Dendritic cell treated with granulocyte-macrophage colony-stimulating factor and Interleukin-4, amounts not matched to agents 40 ng/mL and 50 ng/mL, for 4 days (primary cell): Measurements from ENCODE around the gene CAMKK2.
"Not testable (repeated sequence)": the region's sequence is repeated elsewhere in the genome, so short reads cannot be mapped to it uniquely, and the experiment has no call there.

Experiments used
- H3K27ac Mint-ChIP-seq: one replicate; pipeline ENCODE4 v1.8.0; 2022; ENCODE audit warnings: mild to moderate bottlenecking, mixed read lengths
- H3K27me3 Mint-ChIP-seq: one replicate; pipeline ENCODE4 v1.8.0; 2022; ENCODE audit warnings: mild to moderate bottlenecking, mixed read lengths
- H3K36me3 Mint-ChIP-seq: one replicate; pipeline ENCODE4 v1.8.0; 2022; ENCODE audit warnings: low read depth, mixed read lengths
- H3K4me1 Mint-ChIP-seq: one replicate; pipeline ENCODE4 v1.8.0; 2022; ENCODE audit warnings: low read depth, mixed read lengths
- H3K4me3 Mint-ChIP-seq: one replicate; pipeline ENCODE4 v1.8.0; 2022; ENCODE audit warnings: mild to moderate bottlenecking, moderate library complexity, mixed read lengths
- H3K9me3 Mint-ChIP-seq: one replicate; pipeline ENCODE4 v1.8.0; 2022; ENCODE audit warnings: mixed read lengths
- intact Hi-C: fragments of 100-400 bp; cut with micrococcal nuclease; formaldehyde crosslinking; loops from one replicate; pipeline ENCODE4 v1.15.0; 2022

The CAMKK2 gene

GRCh38 chr12:121293603-121294002, 2.9 kb downstream of the CAMKK2 start:
- no peak overlapping the region for H3K4me3 Mint-ChIP-seq
- peaks cover 64% of the 10 kb centered on the region for H3K4me1 Mint-ChIP-seq
- peaks cover 35% of the 10 kb centered on the region for H3K36me3 Mint-ChIP-seq
- intact Hi-C loops, result no loop called here
- H3K27me3 Mint-ChIP-seq, result no peaks in the 10 kb centered on the region
- H3K27ac Mint-ChIP-seq, result no peak overlapping the region
- H3K9me3 Mint-ChIP-seq, result no peaks in the 10 kb centered on the region

GRCh38 chr12:121290410-121290809, 6.1 kb downstream of the CAMKK2 start:
- Mint-ChIP-seq H3K27ac (no peak overlapping the region), H3K4me3 (no peak overlapping the region), H3K4me1 (peaks cover 81% of the 10 kb centered on the region), H3K36me3 (peaks cover 41% of the 10 kb centered on the region), H3K27me3 (no peaks in the 10 kb centered on the region), H3K9me3 (no peaks in the 10 kb centered on the region)
- intact Hi-C loops, result no loop called here

GRCh38 chr12:121289962-121290361, 6.5 kb downstream of the CAMKK2 start:
- H3K4me3 Mint-ChIP-seq, result no peak overlapping the region
- H3K27me3 Mint-ChIP-seq, result no peaks in the 10 kb centered on the region
- no peaks in the 10 kb centered on the region for H3K9me3 Mint-ChIP-seq
- H3K4me1 Mint-ChIP-seq, result peaks cover 80% of the 10 kb centered on the region
- intact Hi-C loops, result no loop called here
- H3K27ac Mint-ChIP-seq, result no peak overlapping the region
- H3K36me3 Mint-ChIP-seq, result peaks cover 46% of the 10 kb centered on the region

- Mint-ChIP-seq H3K27me3 (no peaks in the 10 kb centered on the region), H3K4me1 (peaks cover 79% of the 10 kb centered on the region), H3K27ac (peak overlapping the region; percentile 7), H3K9me3 (no peaks in the 10 kb centered on the region), H3K4me3 (no peak overlapping the region), H3K36me3 (peaks cover 54% of the 10 kb centered on the region)
- intact Hi-C loops, result no loop called here
Measured at GRCh38 chr12:121288986-121289385, 7.5 kb downstream of the CAMKK2 start.

- Mint-ChIP-seq H3K4me3 (peak overlapping the region; percentile 45), H3K9me3 (no peaks in the 10 kb centered on the region), H3K36me3 (peaks cover 61% of the 10 kb centered on the region), H3K4me1 (peaks cover 72% of the 10 kb centered on the region), H3K27me3 (no peaks in the 10 kb centered on the region), H3K27ac (peak overlapping the region; percentile 7)
- intact Hi-C loops, result no loop called here
Measured at GRCh38 chr12:121288158-121288845, 8.2 kb downstream of the CAMKK2 start.

- Mint-ChIP-seq H3K9me3 (no peaks in the 10 kb centered on the region), H3K27me3 (no peaks in the 10 kb centered on the region), H3K4me1 (peaks cover 68% of the 10 kb centered on the region), H3K36me3 (peaks cover 61% of the 10 kb centered on the region), H3K27ac (no peak overlapping the region), H3K4me3 (no peak overlapping the region)
- intact Hi-C loops, result no loop called here
Measured at GRCh38 chr12:121287267-121287954, 9.1 kb downstream of the CAMKK2 start.

GRCh38 chr12:121285856-121286255, 10.7 kb downstream of the CAMKK2 start:
- intact Hi-C loops, result no loop called here

GRCh38 chr12:121284551-121285390, 11.7 kb downstream of the CAMKK2 start:
- intact Hi-C loops, result no loop called here
- no peaks in the 10 kb centered on the region for H3K9me3 Mint-ChIP-seq

More at GRCh38 chr12:121285856-121286255, 10.7 kb downstream of the CAMKK2 start:
- no peaks in the 10 kb centered on the region for H3K27me3 Mint-ChIP-seq
- H3K36me3 Mint-ChIP-seq, result peaks cover 64% of the 10 kb centered on the region
- no peak overlapping the region for H3K27ac Mint-ChIP-seq
- peaks cover 67% of the 10 kb centered on the region for H3K4me1 Mint-ChIP-seq
- no peak overlapping the region for H3K4me3 Mint-ChIP-seq
- H3K9me3 Mint-ChIP-seq, result no peaks in the 10 kb centered on the region

GRCh38 chr12:121283841-121284240, 12.7 kb downstream of the CAMKK2 start:
- H3K36me3 Mint-ChIP-seq, result peaks cover 69% of the 10 kb centered on the region
- H3K27ac Mint-ChIP-seq, result no peak overlapping the region
- intact Hi-C loops, result no loop called here
- H3K27me3 Mint-ChIP-seq, result no peaks in the 10 kb centered on the region
- H3K4me1 Mint-ChIP-seq, result peaks cover 69% of the 10 kb centered on the region
- no peaks in the 10 kb centered on the region for H3K9me3 Mint-ChIP-seq
- H3K4me3 Mint-ChIP-seq, result no peak overlapping the region

More at GRCh38 chr12:121284551-121285390, 11.7 kb downstream of the CAMKK2 start:
- H3K36me3 Mint-ChIP-seq, result peaks cover 64% of the 10 kb centered on the region
- no peak overlapping the region for H3K4me3 Mint-ChIP-seq
- H3K27me3 Mint-ChIP-seq, result no peaks in the 10 kb centered on the region
- peaks cover 67% of the 10 kb centered on the region for H3K4me1 Mint-ChIP-seq
- no peak overlapping the region for H3K27ac Mint-ChIP-seq

GRCh38 chr12:121283388-121283787, 13.1 kb downstream of the CAMKK2 start:
- Mint-ChIP-seq H3K4me1 (peaks cover 69% of the 10 kb centered on the region), H3K27me3 (no peaks in the 10 kb centered on the region)

GRCh38 chr12:121282910-121283309, 13.6 kb downstream of the CAMKK2 start:
- H3K4me3 Mint-ChIP-seq, H3K9me3 Mint-ChIP-seq, H3K27me3 Mint-ChIP-seq, intact Hi-C loops, H3K27ac Mint-ChIP-seq: not testable (repeated sequence)
- peaks cover 69% of the 10 kb centered on the region for H3K4me1 Mint-ChIP-seq
- peaks cover 78% of the 10 kb centered on the region for H3K36me3 Mint-ChIP-seq

More at GRCh38 chr12:121283388-121283787, 13.1 kb downstream of the CAMKK2 start:
- H3K27ac Mint-ChIP-seq, result no peak overlapping the region
- no peaks in the 10 kb centered on the region for H3K9me3 Mint-ChIP-seq
- H3K4me3 Mint-ChIP-seq, result no peak overlapping the region
- peaks cover 73% of the 10 kb centered on the region for H3K36me3 Mint-ChIP-seq
- intact Hi-C loops, result no loop called here

- Mint-ChIP-seq H3K9me3 (no peaks in the 10 kb centered on the region), H3K4me1 (peaks cover 68% of the 10 kb centered on the region), H3K4me3 (no peak overlapping the region), H3K27ac (peak overlapping the region; percentile 6), H3K36me3 (peaks cover 82% of the 10 kb centered on the region), H3K27me3 (no peaks in the 10 kb centered on the region)
- intact Hi-C loops, result no loop called here
Measured at GRCh38 chr12:121282072-121282742, 14.3 kb downstream of the CAMKK2 start.

GRCh38 chr12:121281116-121281515, 15.4 kb downstream of the CAMKK2 start:
- Mint-ChIP-seq H3K4me1 (peaks cover 66% of the 10 kb centered on the region), H3K36me3 (peaks cover 86% of the 10 kb centered on the region)
- H3K9me3 Mint-ChIP-seq, H3K27me3 Mint-ChIP-seq, H3K4me3 Mint-ChIP-seq, H3K27ac Mint-ChIP-seq, intact Hi-C loops: not testable (repeated sequence)
